Measurements from ENCODE around the gene NSG2.

DNA sequence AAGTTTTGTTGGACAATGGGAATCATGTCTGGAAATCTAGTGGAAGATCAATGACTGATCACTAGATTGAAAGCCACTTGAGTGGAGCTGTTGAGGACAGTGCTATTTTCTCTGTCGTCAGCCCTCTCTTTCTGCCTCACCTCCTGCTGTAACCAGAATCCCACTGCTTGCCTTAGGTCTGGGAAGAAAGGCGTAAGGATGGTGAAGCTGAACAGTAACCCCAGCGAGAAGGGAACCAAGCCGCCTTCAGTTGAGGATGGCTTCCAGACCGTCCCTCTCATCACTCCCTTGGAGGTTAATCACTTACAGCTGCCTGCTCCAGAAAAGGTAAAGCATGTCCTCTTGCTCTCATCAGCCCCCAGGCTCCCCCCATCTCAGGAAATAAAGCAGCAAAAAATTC lies 1.1 kb downstream of the NSG2 start:
- TF ChIP-seq, protein P1, sequence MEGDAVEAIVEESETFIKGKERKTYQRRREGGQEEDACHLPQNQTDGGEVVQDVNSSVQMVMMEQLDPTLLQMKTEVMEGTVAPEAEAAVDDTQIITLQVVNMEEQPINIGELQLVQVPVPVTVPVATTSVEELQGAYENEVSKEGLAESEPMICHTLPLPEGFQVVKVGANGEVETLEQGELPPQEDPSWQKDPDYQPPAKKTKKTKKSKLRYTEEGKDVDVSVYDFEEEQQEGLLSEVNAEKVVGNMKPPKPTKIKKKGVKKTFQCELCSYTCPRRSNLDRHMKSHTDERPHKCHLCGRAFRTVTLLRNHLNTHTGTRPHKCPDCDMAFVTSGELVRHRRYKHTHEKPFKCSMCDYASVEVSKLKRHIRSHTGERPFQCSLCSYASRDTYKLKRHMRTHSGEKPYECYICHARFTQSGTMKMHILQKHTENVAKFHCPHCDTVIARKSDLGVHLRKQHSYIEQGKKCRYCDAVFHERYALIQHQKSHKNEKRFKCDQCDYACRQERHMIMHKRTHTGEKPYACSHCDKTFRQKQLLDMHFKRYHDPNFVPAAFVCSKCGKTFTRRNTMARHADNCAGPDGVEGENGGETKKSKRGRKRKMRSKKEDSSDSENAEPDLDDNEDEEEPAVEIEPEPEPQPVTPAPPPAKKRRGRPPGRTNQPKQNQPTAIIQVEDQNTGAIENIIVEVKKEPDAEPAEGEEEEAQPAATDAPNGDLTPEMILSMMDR (IDR thresholded peaks at IDR 0.05) = no peak
- TF ChIP-seq POLR2A (IDR thresholded peaks at IDR 0.05) = no peak
